ENCODE data around the gene XRN2.

- TF ChIP-seq JUN (CRISPR knock-in tag; IDR thresholded peaks at IDR 0.05) (no peak), CTCF (IDR thresholded peaks at IDR 0.05) (no peak), IRF2 (CRISPR knock-in tag; IDR thresholded peaks at IDR 0.05; ENCODE audit: borderline replicate concordance, low read depth) (no peak), FOXP4 (CRISPR knock-in tag; IDR thresholded peaks at IDR 0.05) (no peak), ZNF671 (CRISPR knock-in tag; IDR thresholded peaks at IDR 0.05) (no peak), NFE2L1 (CRISPR knock-in tag; IDR thresholded peaks at IDR 0.05) (no peak), IRF1 (CRISPR knock-in tag; IDR thresholded peaks at IDR 0.05) (no peak), ZNF263 (CRISPR knock-in tag; IDR thresholded peaks at IDR 0.05; ENCODE audit: low read depth) (no peak), ZNF219 (CRISPR knock-in tag; IDR thresholded peaks at IDR 0.05; ENCODE audit: borderline replicate concordance) (no peak)
Observed at GRCh38 chr20:21386111-21386510, 83.0 kb downstream of the XRN2 start.
